ENCODE measurements around the gene GPRIN1.

GPRIN1 gene

GRCh38 chr5:176548967-176549444, 61.0 kb downstream of the GPRIN1 start, which contains the start of gene CDHR2:
CDHR2 (plus strand) TSS chr5:176549342; CDS start chr5:176565353, 16,011 bp downstream.
- Histone ChIP-seq H3K27ac (ENCODE audit: low read depth, low read length) (no peak within 1 kb of the TSS), H3K9ac (ENCODE audit: low read length in 5 of 5) (no peak within 1 kb of the TSS)

DNA sequence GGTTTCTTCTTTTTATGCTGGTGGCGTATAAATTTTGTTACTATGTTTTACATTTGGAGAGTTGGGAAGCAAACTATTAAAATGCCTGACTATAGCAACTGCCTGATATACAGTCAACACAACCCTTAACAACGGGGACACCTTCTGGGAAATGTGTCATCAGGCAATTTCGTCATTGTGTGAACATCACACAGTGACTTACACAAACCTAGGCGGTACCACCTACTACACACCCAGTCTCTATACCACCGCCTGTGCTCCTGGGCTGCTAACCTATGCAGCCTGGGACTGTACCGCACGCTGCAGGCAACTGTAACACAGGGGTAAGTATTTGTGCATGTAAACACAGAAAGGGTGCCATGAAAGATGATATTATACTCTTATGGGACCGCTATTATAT, 62.2 kb downstream of the GPRIN1 start:
- peaks cover 20 to 27% (median 22%) of the 10 kb centered on the region in 5 donors for H3K27me3 ChIP-seq (ENCODE audit: control insufficient read depth in 5 of 5, insufficient read depth in 4 of 5, low read length in 5 of 5)
- H3K36me3 ChIP-seq (ENCODE audit: control insufficient read depth in 5 of 5, insufficient read depth in 5 of 5, low read length in 5 of 5) = no peaks in the 10 kb centered on the region
- H3K4me3 ChIP-seq (ENCODE audit: low read depth in 1 of 5, low read length in 5 of 5) = no peak overlapping the region
- no peaks in the 10 kb centered on the region for H3K9me3 ChIP-seq (ENCODE audit: control insufficient read depth in 5 of 5, low read length in 5 of 5)
- peaks cover 0 to 13% (median 9%) of the 10 kb centered on the region in 5 donors for H3K4me1 ChIP-seq (ENCODE audit: control insufficient read depth in 5 of 5, insufficient read depth in 5 of 5, low read length in 5 of 5)
- no peak overlapping the region for H3K27ac ChIP-seq (ENCODE audit: low read depth, low read length)
- H3K9ac ChIP-seq (ENCODE audit: low read length in 5 of 5) = no peak overlapping the region

More at GRCh38 chr5:176548967-176549444, 61.0 kb downstream of the GPRIN1 start, which contains the start of gene CDHR2:
- no peaks in the 10 kb centered on the region for H3K36me3 ChIP-seq (ENCODE audit: control insufficient read depth in 5 of 5, insufficient read depth in 5 of 5, low read length in 5 of 5)
- H3K27me3 ChIP-seq (ENCODE audit: control insufficient read depth in 5 of 5, insufficient read depth in 4 of 5, low read length in 5 of 5) = peaks cover 25 to 38% (median 29%) of the 10 kb centered on the region in 5 donors
- peaks cover 0 to 9% (median 3%) of the 10 kb centered on the region in 5 donors for H3K4me1 ChIP-seq (ENCODE audit: control insufficient read depth in 5 of 5, insufficient read depth in 5 of 5, low read length in 5 of 5)
- H3K9me3 ChIP-seq (ENCODE audit: control insufficient read depth in 5 of 5, low read length in 5 of 5) = no peaks in the 10 kb centered on the region
- no peak within 1 kb of the TSS for H3K4me3 ChIP-seq (ENCODE audit: low read depth in 1 of 5, low read length in 5 of 5)
